NT2/D1 (cell line): Measurements from ENCODE around the gene MYO15B.

Source experiments
- SUZ12 ChIP-seq: IDR thresholded peaks from 2 replicates; pipeline ENCODE4 v1.6.1; 2011; ENCODE audit not compliant: insufficient read length, insufficient read depth; ENCODE audit errors: extremely low read depth
- YY1 ChIP-seq: IDR thresholded peaks from 2 replicates; pipeline ENCODE4 v1.6.1; 2011; ENCODE audit not compliant: insufficient read length, insufficient read depth
- ZNF274 ChIP-seq: IDR thresholded peaks from 2 replicates; pipeline ENCODE4 v1.6.1; 2011; ENCODE audit warnings: mild to moderate bottlenecking, low read depth, low read length

DNA sequence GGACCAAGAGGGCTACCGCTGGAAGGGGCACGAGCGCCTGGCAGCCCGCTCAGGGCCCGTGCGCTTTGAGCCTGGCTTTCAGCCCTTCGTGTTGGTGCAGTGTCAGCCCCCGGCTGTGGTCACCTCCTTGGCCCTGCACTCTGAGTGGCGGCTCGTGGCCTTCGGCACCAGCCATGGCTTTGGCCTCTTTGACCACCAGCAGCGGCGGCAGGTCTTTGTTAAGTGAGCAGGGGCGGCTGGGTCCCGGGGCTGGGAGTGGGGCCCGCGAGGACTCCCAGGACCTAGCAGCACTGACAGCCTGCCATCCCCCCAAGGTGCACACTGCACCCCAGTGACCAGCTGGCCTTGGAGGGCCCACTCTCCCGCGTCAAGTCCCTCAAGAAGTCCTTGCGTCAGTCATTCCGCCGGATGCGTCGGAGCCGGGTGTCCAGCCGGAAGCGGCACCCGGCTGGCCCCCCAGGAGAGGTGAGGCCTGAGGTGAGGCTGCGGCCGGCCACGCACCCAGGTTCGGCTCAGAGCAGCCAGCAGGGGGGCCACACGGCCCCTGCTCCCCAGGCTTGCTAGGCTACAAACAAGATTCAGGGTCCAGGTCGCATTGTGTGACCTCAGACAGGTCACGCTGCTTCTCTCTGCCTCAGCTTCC is 17.4 kb upstream of the MYO15B start:
- TF ChIP-seq YY1 (no peak), ZNF274 (no peak), SUZ12 (no peak)
